Loucy (cell line): ENCODE data around the gene ABLIM1.

Source experiments
- EZH2phosphoT487 ChIP-seq: fragments of 200-600 bp; IDR thresholded peaks from 2 replicates; pipeline ENCODE4 v1.6.1; 2018; ENCODE audit warnings: antibody characterized with exemption, mild to moderate bottlenecking, moderate library complexity, borderline replicate concordance
- TF ChIP-seq, protein P1 (sequence below): fragments of 200-600 bp; sonication (generic); conservative IDR thresholded peaks from 2 replicates; pipeline ENCODE4 v1.5.1; 2014; ENCODE audit warnings: mild to moderate bottlenecking, antibody characterized with exemption, low read length

DNA sequence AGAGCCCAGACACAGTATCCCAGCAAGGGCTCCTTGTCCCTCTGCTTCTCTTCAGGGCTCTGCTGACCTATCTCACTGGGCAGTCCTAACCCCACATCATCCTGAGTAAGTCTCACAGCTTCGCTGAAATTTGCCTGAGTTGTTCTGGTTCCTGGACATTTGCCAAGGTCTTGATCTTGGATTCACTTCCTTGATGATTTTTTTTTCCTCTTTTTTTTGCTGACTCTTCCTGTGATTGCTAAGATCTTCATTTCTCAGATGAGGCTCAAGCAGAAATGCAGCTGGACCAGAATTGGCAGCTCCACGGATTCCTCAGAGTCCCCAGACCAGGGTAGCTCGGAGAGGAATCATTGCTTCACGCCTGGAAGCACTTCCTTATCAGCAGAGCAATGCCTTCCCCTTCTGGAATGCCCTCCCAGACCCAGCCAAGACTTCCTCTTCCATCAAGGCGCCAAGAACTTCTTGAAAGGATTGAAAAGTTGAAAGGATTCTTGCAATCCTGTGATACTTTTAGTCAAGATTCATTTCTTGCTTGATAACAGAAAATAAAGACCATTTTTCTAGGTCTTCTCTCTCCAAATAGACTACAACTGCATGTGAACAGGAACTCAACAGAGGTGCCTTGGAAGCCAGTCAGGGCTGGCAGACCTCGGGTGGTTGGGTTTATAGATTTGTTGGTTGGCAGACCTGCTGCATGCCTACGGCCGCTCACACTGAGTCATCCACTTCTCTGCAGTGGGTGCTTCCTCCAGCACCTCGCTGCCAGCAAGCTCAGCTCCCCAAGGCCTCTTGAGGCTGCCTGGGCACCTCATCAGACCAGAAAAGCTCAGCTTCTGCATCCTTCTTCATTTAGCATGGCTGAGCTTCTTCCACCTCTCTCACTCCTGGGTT is 244.9 kb downstream of the ABLIM1 start:
- no peak for TF ChIP-seq EZH2phosphoT487
- TF ChIP-seq, protein P1, sequence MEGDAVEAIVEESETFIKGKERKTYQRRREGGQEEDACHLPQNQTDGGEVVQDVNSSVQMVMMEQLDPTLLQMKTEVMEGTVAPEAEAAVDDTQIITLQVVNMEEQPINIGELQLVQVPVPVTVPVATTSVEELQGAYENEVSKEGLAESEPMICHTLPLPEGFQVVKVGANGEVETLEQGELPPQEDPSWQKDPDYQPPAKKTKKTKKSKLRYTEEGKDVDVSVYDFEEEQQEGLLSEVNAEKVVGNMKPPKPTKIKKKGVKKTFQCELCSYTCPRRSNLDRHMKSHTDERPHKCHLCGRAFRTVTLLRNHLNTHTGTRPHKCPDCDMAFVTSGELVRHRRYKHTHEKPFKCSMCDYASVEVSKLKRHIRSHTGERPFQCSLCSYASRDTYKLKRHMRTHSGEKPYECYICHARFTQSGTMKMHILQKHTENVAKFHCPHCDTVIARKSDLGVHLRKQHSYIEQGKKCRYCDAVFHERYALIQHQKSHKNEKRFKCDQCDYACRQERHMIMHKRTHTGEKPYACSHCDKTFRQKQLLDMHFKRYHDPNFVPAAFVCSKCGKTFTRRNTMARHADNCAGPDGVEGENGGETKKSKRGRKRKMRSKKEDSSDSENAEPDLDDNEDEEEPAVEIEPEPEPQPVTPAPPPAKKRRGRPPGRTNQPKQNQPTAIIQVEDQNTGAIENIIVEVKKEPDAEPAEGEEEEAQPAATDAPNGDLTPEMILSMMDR, result no peak
